ENCODE results near the gene CNR2.
"Not testable (repeated sequence)": the region's sequence is repeated elsewhere in the genome, so short reads cannot be mapped to it uniquely, and the experiment has no call there.

Gene CNR2

GRCh38 chr1:23882746-23883145, 30.4 kb downstream of the CNR2 start:
- no peak for TF ChIP-seq ZNF274 (IDR thresholded peaks at IDR 0.05; ENCODE audit: low read depth, low read length)

GRCh38 chr1:23879809-23880208, 33.4 kb downstream of the CNR2 start:
- no peak for TF ChIP-seq ZNF274 (IDR thresholded peaks at IDR 0.05; ENCODE audit: low read depth, low read length)
- H3K4me3 ChIP-seq (ENCODE audit: low read length), result no peak overlapping the region

More at GRCh38 chr1:23882746-23883145, 30.4 kb downstream of the CNR2 start:
- no peak overlapping the region for H3K4me3 ChIP-seq (ENCODE audit: low read length)

GRCh38 chr1:23878668-23879067, 34.5 kb downstream of the CNR2 start:
- no peak for TF ChIP-seq ZNF274 (IDR thresholded peaks at IDR 0.05; ENCODE audit: low read depth, low read length)

GRCh38 chr1:23875382-23875781, 37.8 kb downstream of the CNR2 start:
- no peak for TF ChIP-seq ZNF274 (IDR thresholded peaks at IDR 0.05; ENCODE audit: low read depth, low read length)
- H3K4me3 ChIP-seq (ENCODE audit: low read length), result no peak overlapping the region

More at GRCh38 chr1:23878668-23879067, 34.5 kb downstream of the CNR2 start:
- H3K4me3 ChIP-seq (ENCODE audit: low read length), result no peak overlapping the region

- H3K4me3 ChIP-seq (ENCODE audit: low read length), result no peak overlapping the region
- no peak for TF ChIP-seq ZNF274 (IDR thresholded peaks at IDR 0.05; ENCODE audit: low read depth, low read length)
Observed at GRCh38 chr1:23872421-23872820, 40.7 kb downstream of the CNR2 start.

GRCh38 chr1:23869051-23869450, 44.1 kb downstream of the CNR2 start:
- no peak for TF ChIP-seq ZNF274 (IDR thresholded peaks at IDR 0.05; ENCODE audit: low read depth, low read length)
- H3K4me3 ChIP-seq (ENCODE audit: low read length), result no peak overlapping the region; the same call in 1 of the 2 replicates

GRCh38 chr1:23868557-23869016, 44.6 kb downstream of the CNR2 start:
- TF ChIP-seq ZNF274 (IDR thresholded peaks at IDR 0.05; ENCODE audit: low read depth, low read length), result no peak
- H3K4me3 ChIP-seq (ENCODE audit: low read length), result peak overlapping the region; percentile 34; the same call in 1 of the 2 replicates

- peak within 1 kb of the TSS; percentile 86 for H3K4me3 ChIP-seq (ENCODE audit: low read length)
- TF ChIP-seq ZNF274 (IDR thresholded peaks at IDR 0.05; ENCODE audit: low read depth, low read length), result no peak
Observed at GRCh38 chr1:23867895-23868556, 45.1 kb downstream of the CNR2 start, which contains the start of gene FUCA1. Gene FUCA1 (minus strand): TSS chr1:23868290. CDS start chr1:23868286, 4 bp downstream.

GRCh38 chr1:23867542-23867894, 45.6 kb downstream of the CNR2 start:
- H3K4me3 ChIP-seq (ENCODE audit: low read length), result peak overlapping the region; percentile 86

GRCh38 chr1:23865543-23865930, 47.6 kb downstream of the CNR2 start:
- peak overlapping the region; percentile 46; the same call in 1 of the 2 replicates for H3K4me3 ChIP-seq (ENCODE audit: low read length)
- TF ChIP-seq ZNF274 (IDR thresholded peaks at IDR 0.05; ENCODE audit: low read depth, low read length), result no peak

More at GRCh38 chr1:23867542-23867894, 45.6 kb downstream of the CNR2 start:
- TF ChIP-seq ZNF274 (IDR thresholded peaks at IDR 0.05; ENCODE audit: low read depth, low read length), result no peak

- H3K4me3 ChIP-seq (ENCODE audit: low read length), result peak overlapping the region; percentile 3; the same call in 1 of the 2 replicates
- no peak for TF ChIP-seq ZNF274 (IDR thresholded peaks at IDR 0.05; ENCODE audit: low read depth, low read length)
Observed at GRCh38 chr1:23864801-23865542, 48.2 kb downstream of the CNR2 start.

- no peak overlapping the region for H3K4me3 ChIP-seq (ENCODE audit: low read length)
- TF ChIP-seq ZNF274 (IDR thresholded peaks at IDR 0.05; ENCODE audit: low read depth, low read length), result no peak
Observed at GRCh38 chr1:23862640-23863039, 50.5 kb downstream of the CNR2 start.

GRCh38 chr1:23854568-23854967, 58.6 kb downstream of the CNR2 start:
- TF ChIP-seq ZNF274 (IDR thresholded peaks at IDR 0.05; ENCODE audit: low read depth, low read length), result no peak
- no peak overlapping the region for H3K4me3 ChIP-seq (ENCODE audit: low read length)

- not testable (repeated sequence) for H3K4me3 ChIP-seq (ENCODE audit: low read length)
Observed at GRCh38 chr1:23853124-23853523, 60.0 kb downstream of the CNR2 start.

GRCh38 chr1:23851406-23851805, 61.8 kb downstream of the CNR2 start:
- H3K4me3 ChIP-seq (ENCODE audit: low read length), result not testable (repeated sequence)

Data from GM08714 (cell line).